T-helper 1 cell treated with Interleukin-12 subunit alpha and Interleukin-12 subunit beta and Interleukin-4 antibody, amounts not matched to agents 30 ng/mL and 1 ng/mL, for 36 hours (primary cell): ENCODE data around the gene ZP2. TPM values are rescaled to one million over a fixed set of nuclear protein-coding genes. Genes with fewer than 3 reads are reported as not detected.
"Not testable (repeated sequence)": the region's sequence is repeated elsewhere in the genome, so short reads cannot be mapped to it uniquely, and the experiment has no call there.

Source experiments
- intact Hi-C: fragments of 100-400 bp; cut with micrococcal nuclease; formaldehyde crosslinking; loops from one replicate; pipeline ENCODE4 v1.15.1; 2024
- total RNA-seq: library from RNA; stranded (reverse); gene quantifications from 2 replicates; pipeline ENCODE4 v1.2.3, GENCODE V29; 2022

ZP2 gene
- total RNA-seq, 1 donor from 2014 or later: not detected

DNA sequence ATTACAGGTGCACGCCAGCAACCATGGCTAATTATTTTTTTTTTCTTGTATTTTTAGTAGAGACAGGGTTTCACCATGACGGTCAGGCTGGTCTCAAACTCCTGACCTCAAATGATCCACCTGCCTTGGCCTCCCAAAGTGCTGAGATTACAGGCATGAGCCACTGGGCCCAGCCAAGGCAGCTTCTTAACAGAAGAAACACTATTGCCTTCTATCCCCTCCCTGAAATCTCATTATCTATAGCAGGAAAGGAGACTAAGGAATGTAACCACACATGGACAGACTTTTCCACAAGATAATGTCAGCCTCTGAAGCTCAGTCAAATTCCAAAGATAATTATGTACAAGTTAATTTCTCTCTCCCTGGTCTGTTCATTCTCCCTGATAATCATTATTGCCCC, 5.7 kb upstream of the ZP2 start:
- intact Hi-C loops: no loop called here

DNA sequence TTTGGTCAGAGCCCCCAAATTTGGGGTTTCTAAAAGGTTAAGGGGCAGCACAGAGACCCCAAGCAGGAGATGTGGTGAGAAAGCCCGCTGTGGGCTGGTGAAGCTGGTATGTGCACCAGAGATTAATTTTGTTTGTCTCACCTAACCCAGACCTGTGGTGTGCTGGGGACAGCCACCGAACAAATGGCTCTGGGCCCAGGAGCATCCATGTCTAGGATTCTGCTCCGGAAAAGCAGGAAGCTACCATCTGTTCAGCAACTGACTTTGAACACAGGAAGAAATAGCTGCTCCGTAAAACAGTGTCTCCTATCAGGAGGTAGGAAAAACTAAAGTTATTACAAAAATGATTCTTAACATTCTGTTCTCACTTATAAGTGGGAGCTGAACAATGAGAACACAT, 2.7 kb upstream of the ZP2 start:
- intact Hi-C loops: no loop called here

DNA sequence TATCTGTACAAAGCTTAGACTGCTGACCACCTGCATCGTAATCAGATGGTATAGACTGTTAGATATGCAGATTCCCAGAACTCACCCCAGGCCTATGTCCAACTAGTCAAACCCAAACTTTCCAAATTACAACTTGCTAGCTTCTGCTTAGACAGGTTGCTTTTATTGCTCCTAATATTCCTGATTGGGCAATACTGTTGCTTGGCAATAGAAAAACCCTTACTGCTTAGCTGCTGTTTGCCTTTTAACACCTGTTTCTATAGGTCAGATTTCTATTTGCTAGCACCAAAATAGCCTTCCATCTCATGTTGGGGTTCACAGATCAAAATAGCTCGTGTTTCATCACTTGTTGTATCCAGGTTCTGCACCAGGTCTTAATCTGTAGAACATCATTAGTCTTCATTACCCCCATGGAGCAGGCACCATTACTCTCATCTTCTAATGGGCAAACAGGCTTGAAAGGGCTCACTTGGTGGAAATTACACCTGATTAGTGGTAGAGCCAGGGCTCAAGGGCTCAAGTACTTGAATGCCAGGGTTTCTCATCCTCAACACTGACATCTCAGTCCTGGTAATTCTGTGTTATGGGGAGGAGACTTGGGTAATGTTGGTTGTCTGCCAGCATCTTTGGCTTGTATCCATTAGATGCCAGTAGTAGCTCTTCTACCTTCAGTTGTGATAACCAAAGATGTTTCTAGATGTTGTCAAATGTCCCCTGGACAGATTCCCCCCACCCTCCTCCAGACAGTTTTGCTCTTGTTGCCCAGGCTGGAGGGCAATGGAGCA, 2.7 kb downstream of the ZP2 start:
- intact Hi-C loops: no loop called here

DNA sequence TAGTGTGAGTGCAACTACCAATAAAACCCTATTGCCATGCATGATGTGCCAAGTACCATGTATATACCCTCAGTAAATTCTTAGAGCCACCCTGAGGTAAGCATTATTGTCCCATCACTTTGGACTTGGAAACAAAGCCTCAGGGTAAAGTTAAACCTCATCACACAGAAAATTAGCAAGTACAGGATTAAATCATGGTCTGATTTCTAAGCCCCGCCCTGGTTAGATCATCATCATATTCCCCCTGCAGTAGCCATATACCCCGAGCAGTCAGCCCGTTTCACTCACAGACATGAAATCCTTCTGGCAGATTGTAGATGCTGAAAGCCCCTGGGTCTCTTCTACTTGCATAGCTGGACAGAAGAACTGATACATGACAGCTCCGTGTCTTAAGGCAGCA, 4.8 kb downstream of the ZP2 start:
- intact Hi-C loops: no loop called here

DNA sequence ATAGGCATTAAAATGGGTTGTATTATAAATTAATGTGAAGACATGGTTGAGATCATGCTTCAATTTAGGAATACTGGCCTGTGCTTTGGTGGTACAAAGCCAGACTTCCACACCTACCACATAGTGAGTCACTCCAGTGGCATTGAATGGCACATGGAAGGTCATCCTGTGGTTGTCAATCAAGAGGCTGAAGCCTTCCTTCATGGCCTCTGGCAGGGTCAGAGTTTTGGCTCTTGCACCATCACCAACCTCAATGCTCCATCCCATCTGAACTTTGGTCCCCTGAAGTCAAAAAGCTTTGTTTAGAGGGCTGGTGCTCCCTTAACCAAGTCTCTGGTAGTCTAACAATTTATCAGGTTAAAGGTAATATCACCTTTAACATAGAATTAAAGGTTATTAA, 6.1 kb downstream of the ZP2 start:
- intact Hi-C loops: no loop called here

DNA sequence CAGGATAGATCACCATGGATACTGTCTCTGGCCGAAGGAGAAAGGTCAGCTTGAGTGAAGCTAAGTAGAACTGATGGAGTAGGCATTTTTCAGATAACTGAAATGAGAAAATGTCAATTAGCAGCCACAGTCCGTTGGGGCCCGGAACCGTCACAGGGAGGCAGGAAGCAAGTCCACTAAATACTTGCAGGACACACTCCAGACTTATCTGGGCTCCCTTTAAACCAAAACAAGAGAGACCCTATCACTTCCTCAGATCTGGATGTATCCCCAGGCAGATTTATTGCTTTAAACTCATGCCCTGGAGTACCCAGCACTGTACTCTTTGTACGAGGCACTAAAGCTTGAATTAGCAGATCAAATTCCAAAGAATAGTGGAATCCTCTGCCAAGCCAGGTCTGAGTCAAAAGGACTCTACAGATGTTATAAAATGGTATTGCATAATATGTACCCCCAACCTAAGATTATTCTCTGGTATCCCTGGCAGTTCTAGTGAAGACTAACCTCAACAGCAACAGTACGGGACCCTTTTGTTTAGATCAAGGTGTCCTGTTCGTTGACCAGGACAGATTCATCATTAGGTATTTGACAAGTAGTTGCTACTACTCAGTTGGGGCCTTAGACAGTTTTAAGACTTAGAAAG, 8.1 kb downstream of the ZP2 start:
- intact Hi-C loops: no loop called here

DNA sequence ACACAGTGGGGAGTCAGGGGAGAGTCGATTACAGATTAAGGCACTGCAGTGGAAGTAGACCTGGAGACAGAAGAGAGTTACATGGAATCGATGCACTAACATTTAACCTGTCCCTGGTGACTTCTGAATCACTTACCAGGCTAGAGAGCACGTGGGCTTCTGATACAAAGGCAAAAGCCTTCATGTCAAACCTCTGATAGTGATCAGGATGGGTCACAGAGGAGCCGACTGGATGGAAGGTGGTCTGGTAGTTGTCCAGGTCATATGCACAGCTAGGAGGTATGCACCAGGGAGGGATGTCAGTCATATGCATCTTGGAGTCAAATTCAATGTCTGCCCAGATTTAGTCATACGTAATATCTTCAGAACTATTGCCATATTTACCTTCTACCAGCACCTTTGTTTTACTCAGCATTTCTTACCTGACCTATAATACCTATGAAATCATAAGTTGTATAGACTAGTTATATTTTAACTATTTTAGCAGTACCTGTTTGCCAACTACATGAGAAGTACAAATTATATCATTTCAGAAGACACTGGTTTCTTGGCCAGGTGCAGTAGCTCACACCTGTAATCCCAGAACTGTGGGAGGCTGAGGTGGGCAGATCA, 11.7 kb downstream of the ZP2 start:
- intact Hi-C loops: no loop called here

DNA sequence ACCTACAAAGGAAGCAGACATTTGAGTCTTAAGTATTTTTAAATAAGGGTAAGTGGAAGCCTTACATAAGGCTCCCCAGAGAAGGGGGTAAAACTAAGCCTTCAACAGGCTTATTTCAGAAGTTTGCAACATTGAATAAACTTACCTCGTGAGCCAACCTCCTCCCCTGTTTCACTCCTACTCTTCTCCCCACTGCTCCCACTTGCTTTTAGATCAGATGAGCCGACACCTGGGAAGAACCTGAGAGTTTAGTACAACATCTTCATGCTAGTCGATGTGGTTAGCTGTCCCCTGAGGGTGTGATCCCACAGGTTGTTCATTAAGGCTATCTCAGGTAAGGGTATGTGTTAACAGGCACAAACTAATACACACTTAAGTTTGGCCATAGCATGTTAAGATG, 13.8 kb downstream of the ZP2 start:
- intact Hi-C loops: no loop called here

DNA sequence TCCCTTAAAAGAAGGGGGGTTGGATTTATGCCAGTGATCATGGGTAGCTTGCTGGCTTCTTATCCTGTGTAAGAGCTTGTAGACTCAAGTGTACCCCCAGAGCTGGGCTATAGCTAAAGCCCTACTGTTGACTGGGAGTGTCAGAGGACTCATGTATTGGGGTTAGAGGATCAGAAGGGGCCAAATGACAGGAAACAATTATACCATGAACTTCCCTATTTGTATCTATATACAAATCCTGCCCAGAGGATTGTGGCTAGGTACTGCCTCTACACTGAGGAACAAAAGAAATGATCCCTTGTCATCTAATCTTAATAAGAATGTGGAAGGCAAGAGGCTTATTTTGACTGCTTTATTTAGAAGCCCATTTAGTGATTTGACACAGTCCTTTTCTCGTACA, 14.3 kb downstream of the ZP2 start:
- intact Hi-C loops: no loop called here

DNA sequence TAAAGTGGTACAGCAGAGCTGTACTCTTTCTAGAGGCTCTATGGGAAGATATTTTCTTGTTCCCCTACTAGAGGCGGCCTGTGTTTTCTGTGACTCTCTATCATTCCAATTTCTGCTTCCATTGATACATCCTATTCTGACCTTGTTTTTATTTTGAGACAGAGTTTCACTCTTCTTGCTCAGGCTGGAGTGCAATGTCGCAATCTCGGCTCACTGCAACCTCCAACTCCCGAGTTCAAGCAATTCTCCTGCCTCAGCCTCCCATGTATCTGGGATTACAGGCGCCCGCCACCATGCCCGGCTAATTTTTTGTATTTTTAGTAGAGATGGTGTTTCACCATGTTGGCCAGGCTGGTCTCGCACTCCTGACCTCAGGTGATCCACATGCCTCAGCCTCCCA, 16.0 kb downstream of the ZP2 start:
- intact Hi-C loops: not testable (repeated sequence)

DNA sequence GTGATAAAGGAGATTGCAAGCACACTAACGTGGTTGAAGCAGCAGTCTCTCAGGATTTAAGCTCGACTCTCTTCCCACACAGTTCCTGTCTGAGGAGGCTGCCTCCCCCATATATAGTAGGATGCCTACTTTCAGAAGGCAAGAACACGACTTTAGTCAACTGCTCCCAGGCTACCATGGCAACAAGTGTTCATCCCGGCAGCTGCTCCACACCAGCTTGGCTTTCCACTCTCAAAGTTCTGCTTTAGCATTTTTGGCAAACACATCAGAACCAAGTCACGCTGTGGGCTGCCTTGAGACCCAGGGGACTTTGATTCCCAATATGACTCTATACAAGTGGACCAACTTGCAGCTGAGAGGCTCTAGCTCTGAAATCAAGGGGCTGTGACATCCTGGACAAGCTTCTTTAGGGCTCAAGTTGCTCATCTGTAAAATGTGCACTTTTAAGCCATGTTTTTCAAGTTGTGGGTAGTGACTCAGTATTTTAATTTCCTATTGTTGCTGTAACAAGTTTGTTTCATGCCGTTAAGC, 16.5 kb downstream of the ZP2 start:
- intact Hi-C loops: no loop called here

DNA sequence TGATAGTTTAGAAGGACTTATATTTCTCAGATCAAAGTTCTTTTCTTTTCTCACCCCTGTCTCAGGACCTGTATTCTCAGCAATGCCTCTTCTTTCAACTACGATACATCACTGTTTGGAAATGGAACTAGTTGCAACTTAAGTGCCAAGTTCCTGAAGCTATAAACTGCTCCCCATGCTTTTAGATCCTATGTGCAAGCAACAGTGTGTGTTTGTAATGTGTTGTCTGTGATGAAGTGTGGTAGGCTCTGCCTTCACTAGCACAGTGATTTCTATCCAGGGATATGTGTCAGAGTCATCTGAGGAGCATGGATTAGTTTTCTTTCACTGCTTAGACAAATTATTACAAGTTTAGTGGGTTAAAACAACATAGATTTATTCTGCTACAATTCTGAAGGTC, 18.4 kb downstream of the ZP2 start:
- intact Hi-C loops: no loop called here

DNA sequence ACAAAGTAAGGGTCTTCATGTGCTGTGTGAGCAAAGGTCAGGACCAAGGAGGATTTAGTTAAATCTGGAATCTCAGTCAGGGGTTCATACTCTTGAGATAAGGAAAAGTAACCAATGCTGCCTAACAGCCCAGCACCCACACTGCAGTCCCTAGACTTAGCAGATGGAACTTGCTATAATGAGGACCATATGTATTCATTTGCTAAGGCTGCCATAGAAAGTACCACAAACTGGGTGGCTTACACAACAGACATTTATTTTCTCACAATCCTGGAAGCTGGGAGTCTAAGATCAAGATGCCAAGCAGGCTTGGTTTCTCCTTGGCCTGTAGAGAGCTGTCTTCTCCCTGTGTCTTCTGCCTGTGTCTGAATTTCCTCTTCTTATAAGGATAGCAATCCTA, 20.8 kb downstream of the ZP2 start:
- intact Hi-C loops: no loop called here

DNA sequence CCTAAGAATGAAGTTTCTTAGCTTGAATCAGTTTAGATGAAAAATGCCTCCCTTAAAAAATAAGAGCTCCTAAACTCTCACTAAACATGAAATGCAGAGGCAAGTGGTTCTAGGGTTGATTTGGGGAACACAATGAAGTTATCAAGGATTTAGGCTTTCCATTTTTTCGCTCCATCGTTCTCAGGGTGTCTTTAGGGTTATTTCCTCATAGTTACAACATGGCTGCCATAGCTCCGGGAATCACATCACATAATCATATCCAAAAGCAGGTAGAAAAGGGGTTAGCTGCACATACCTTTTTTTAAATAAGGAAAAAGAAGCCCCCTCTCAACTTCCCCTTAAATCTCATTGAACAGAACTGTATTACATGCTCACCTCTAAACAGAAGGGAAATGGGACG, 21.4 kb downstream of the ZP2 start:
- intact Hi-C loops: no loop called here

DNA sequence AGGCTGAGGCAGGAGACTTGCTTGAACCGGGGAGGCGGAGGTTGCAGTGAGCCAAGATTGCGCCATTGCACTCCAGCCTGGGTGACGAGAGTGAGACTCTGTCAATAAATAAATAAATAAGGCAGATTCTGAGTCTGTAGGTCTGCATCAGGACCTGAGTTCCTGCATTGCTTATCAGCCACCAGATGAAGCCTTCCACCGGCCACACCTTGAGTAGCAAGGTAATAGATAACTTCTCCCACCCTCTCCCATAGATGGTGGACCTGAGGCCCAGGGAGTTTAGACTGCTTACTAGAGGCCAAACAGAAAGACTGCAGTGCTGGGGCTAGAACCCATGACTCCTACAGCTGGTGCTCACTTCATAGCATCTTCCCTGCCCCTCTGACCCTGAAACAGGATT, 22.1 kb downstream of the ZP2 start:
- intact Hi-C loops: loop anchor here (2.0 kb wide), 2 partner anchors 31 to 1131 kb away; partner anchors contain the start of gene LDAF1

DNA sequence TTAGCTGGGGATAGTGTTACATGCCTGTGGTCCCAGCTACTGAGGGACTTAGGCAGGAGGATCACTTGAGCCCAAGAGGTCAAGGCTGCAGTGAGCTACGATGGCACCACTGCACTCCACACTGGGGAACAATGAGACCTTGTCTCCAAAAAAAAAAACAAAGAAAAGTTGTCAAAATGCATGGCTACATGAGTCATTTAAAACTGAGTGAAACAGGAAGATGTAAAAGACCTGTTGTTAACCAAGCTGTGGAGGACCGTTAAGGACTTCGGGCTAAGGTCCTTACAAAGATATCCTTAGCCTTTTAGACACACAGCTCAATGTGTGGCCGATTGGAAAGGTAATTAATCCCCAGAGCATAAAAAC, 25.1 kb downstream of the ZP2 start:
- intact Hi-C loops: no loop called here

DNA sequence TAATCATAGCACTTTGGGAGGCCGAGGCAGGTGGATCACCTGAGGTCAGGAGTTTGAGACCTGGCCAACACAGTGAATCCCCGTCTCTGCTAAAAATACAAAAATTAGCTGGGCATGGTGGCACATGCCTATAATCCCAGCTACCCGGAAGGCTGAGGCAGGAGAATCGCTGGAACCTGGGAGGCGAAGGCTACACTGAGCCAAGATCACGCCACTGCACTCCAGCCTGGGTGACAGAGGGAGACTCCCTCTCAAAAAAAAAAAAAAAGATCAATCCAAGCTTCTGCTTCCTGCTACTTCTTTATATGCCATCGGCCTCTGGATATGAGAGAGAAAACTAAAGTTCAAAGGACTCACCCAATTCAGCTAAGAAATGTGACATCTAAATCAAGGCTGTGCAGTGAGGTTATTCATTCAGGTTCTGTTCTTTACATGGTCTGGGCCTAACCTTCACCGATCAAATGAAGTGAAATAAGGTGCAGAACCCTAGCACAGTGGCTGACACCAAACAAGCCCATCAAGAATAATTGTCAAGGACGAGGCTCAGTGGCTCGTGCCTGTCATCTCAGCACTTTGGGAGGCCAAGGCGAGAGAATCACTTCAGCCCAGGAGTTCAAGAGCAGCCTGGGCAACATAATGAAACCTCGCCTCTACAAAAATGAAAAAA, 25.6 kb downstream of the ZP2 start:
- intact Hi-C loops: no loop called here

DNA sequence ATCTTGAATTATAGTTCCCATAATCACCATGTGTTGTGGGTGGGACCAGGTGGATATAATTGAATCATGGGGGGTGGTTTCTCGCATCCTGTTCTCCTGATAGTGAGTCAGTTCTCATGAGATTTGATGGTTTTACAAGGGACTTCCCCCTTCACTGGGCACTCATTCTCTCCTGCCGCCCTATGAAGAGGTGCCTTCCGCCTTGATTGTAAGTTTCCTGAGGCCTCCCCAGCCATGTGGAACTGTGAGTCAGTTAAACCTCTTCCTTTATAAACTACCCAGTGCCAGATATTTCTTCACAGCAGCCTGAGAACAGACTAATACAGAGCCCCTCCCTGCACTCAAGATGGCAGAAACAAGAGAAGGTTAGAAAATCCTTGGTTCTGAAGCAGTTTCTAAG, 26.5 kb downstream of the ZP2 start:
- intact Hi-C loops: no loop called here

DNA sequence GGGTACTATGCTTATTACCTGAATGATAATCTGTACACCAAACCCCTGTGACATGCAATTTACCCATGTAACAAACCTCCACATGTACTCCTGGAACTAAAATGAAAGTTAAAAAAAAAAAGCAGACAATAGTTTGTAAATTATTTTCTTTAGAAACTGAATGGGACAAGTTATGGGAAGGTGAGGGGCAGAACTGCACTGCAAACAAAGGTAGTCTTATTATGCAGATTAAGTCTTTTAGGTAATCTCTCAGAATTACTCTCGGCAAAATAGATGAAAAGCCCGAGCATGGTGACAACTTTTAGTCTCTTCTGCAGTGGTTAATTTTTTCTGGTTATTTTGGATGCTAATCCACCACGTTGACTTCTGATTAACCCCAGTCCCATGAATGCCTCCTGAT, 27.4 kb downstream of the ZP2 start:
- intact Hi-C loops: no loop called here

DNA sequence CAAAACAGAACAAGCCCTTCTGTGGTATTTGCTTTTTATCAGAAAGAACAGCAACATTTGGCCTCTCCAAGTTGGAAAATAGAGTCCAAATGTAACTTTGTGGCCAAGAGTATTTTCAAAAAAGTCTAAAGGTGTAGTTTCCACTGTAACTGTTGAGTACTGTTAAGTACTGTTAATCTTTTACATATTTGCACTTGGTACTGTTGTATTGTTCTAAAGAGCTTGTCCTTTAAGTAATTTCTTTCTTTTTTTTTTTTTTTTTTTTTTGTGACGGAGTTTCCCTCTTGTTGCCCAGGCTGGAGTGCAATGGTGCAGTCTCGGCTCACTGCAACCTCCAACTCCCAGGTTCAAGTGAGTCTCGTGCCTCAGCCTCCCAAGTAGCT, 31.4 kb downstream of the ZP2 start:
- intact Hi-C loops: no loop called here

DNA sequence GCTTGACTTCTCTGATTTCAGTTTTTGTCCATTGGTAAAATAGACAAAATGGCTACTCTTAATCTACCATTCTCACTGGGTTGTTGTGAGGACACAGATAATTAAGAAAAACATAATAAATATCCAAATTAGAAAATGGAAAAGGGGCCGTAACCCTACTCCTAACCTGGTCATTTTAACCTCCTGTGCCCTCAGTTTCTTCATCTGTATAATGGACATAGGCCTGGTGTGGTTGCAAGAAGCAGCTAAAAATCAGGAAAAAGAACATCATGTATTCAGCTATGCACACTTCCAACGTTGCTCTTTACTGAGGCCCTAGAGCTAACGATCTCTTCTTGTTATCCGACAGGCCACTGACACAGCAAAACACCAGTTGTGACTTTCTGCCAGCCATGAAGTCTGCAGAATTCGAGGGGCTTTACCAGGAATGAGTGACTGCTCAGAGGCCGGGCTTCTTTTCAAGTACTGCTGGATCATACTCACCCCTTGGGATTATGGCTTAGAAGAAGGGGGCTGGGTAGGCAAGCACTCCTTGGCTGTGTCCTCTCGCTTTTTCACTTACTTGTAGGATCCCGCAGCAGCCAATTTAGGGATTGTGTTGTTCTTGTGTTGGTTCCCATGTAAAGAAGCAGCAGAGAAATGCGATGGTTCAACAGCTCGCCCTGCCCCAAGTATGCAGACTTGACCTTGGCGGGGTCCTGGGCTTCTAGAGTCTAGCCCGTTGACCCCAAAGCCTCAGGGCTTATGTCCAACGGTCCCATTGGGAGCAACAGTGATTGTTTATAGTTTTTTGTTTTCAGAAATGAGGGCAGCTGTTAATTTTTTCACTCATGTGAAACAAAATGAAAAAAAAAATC, 32.0 kb downstream of the ZP2 start:
- intact Hi-C loops: no loop called here
